HepG2 (cell line): ENCODE data around the gene SERTAD3. TPM values are rescaled to one million over a fixed set of nuclear protein-coding genes. Genes with fewer than 3 reads are reported as not detected.

Experiments used
- AKAP8 ChIP-seq: sonication (generic); formaldehyde crosslinking; IDR thresholded peaks from 2 replicates; pipeline ENCODE4 v1.5.1; 2020; ENCODE audit warnings: mild to moderate bottlenecking, missing genetic modification reagents
- ATM ChIP-seq: fragments of 450-650 bp; IDR thresholded peaks from 2 replicates; pipeline ENCODE4 v1.7.1; 2017; ENCODE audit warnings: mild to moderate bottlenecking, borderline replicate concordance
- CBFB ChIP-seq: sonication (generic); formaldehyde crosslinking; IDR thresholded peaks from 2 replicates; pipeline ENCODE4 v1.4.0; 2020; ENCODE audit warnings: missing genetic modification reagents
- ELK4 ChIP-seq: sonication (generic); formaldehyde crosslinking; IDR thresholded peaks from 2 replicates; pipeline ENCODE4 v1.9.0; 2021; ENCODE audit warnings: missing genetic modification reagents, borderline replicate concordance
- GPBP1L1 ChIP-seq: sonication (generic); formaldehyde crosslinking; IDR thresholded peaks from 2 replicates; pipeline ENCODE4 v1.5.0; 2020; ENCODE audit warnings: mild to moderate bottlenecking, missing genetic modification reagents
- HOXA7 ChIP-seq: sonication (generic); formaldehyde crosslinking; IDR thresholded peaks from 2 replicates; pipeline ENCODE4 v1.8.1; 2022; ENCODE audit warnings: mild to moderate bottlenecking, missing genetic modification reagents, moderate library complexity
- HOXA9 ChIP-seq: sonication (generic); formaldehyde crosslinking; IDR thresholded peaks from 2 replicates; pipeline ENCODE4 v1.8.1; 2022; ENCODE audit warnings: missing genetic modification reagents, mild to moderate bottlenecking, moderate library complexity, borderline replicate concordance
- NCOA1 ChIP-seq: sonication (generic); formaldehyde crosslinking; IDR thresholded peaks from 2 replicates; pipeline ENCODE4 v1.9.0; 2021; ENCODE audit warnings: missing genetic modification reagents
- PCBP2 ChIP-seq: fragments of 200-400 bp; formaldehyde crosslinking; optimal IDR thresholded peaks from 2 replicates; pipeline ENCODE3; 2018; ENCODE audit warnings: low read length, low read depth; ENCODE audit not compliant: poor library complexity, severe bottlenecking
- PRDM10 ChIP-seq: sonication (generic); formaldehyde crosslinking; IDR thresholded peaks from 2 replicates; pipeline ENCODE4 v1.4.0; 2020; ENCODE audit warnings: low read depth, missing genetic modification reagents
- SMC3 ChIP-seq: IDR thresholded peaks from 2 replicates; pipeline ENCODE4 v1.6.1; 2011; ENCODE audit warnings: low read length, improper control_type of control experiment
- ZHX1 ChIP-seq: sonication (generic); formaldehyde crosslinking; IDR thresholded peaks from 2 replicates; pipeline ENCODE4 v1.8.1; 2022; ENCODE audit warnings: low read depth, mild to moderate bottlenecking, missing genetic modification reagents
- ZMYM2 ChIP-seq: sonication (generic); formaldehyde crosslinking; IDR thresholded peaks from 2 replicates; pipeline ENCODE4 v1.8.0; 2022; ENCODE audit warnings: mild to moderate bottlenecking, missing genetic modification reagents
- ZNF335 ChIP-seq: sonication (generic); formaldehyde crosslinking; IDR thresholded peaks from 2 replicates; pipeline ENCODE4 v1.4.0; 2020; ENCODE audit warnings: missing genetic modification reagents
- ZNF572 ChIP-seq: sonication (generic); formaldehyde crosslinking; IDR thresholded peaks from 2 replicates; pipeline ENCODE4 v1.5.1; 2020; ENCODE audit warnings: mild to moderate bottlenecking, missing genetic modification reagents
- ZNF629 ChIP-seq: sonication (generic); formaldehyde crosslinking; conservative IDR thresholded peaks from 2 replicates; pipeline ENCODE4 v1.5.0; 2020; ENCODE audit warnings: missing genetic modification reagents
- ZNF713 ChIP-seq: sonication (generic); formaldehyde crosslinking; IDR thresholded peaks from 2 replicates; pipeline ENCODE4 v1.4.0; 2020; ENCODE audit warnings: mild to moderate bottlenecking, missing genetic modification reagents
- ZNF816 ChIP-seq: sonication (generic); formaldehyde crosslinking; IDR thresholded peaks from 2 replicates; pipeline ENCODE4 v1.8.0; 2022; ENCODE audit warnings: missing genetic modification reagents, mild to moderate bottlenecking, borderline replicate concordance
- ZSCAN5A ChIP-seq: sonication (generic); formaldehyde crosslinking; IDR thresholded peaks from 2 replicates; pipeline ENCODE4 v1.8.0; 2022; ENCODE audit warnings: mild to moderate bottlenecking, missing genetic modification reagents, borderline replicate concordance
- polyA plus RNA-seq, 8 experiments: library from polyadenylated mRNA; depleted of rRNA in 3 of 8; stranded (reverse) in 7 of 8; unstranded in 1 of 8; fragments of >200 nt; fragmentation: Illumina TruSeq in 4 of 8; extraction: Trizol in 4 of 8; gene quantifications; 2 replicates each; pipeline versions ENCODE4 v1.2.1 to v1.2.3, GENCODE V29; 2011 to 2016; ENCODE audit warnings: low read depth in 4 of 8, missing spikeins in 1 of 8, mixed read lengths in 1 of 8; ENCODE audit not compliant: insufficient read depth in 1 of 8
- total RNA-seq, 5 experiments: library from RNA; depleted of rRNA; stranded (reverse); fragments of >200 nt; fragmentation: Illumina TruSeq; extraction: Trizol; gene quantifications; 2 replicates each; pipeline ENCODE4 v1.2.3, GENCODE V29; 2016; ENCODE audit warnings: low read depth in 1 of 5

Gene SERTAD3
- total and polyA plus RNA-seq, 2 of the 13 experiments (the other 11 are each of a cell fraction or from before 2014, with no cell fraction given), result 9.6 to 16.9 TPM

- TF ChIP-seq AKAP8 (no peak), ATM (no peak), ZNF629 (CRISPR knock-in tag) (no peak; the same call in 1 of the 2 replicates), GPBP1L1 (CRISPR knock-in tag) (no peak), ZMYM2 (CRISPR knock-in tag) (no peak), SMC3 (no peak), ZNF335 (CRISPR knock-in tag) (no peak), ZHX1 (CRISPR knock-in tag) (no peak), PCBP2 (no peak), ZNF816 (CRISPR knock-in tag) (no peak), NCOA1 (CRISPR knock-in tag) (no peak), HOXA7 (no peak), HOXA9 (no peak), ZSCAN5A (CRISPR knock-in tag) (no peak), ELK4 (CRISPR knock-in tag) (no peak), CBFB (CRISPR knock-in tag) (no peak), ZNF572 (no peak), ZNF713 (CRISPR knock-in tag) (no peak), PRDM10 (CRISPR knock-in tag) (no peak)
Observed at GRCh38 chr19:40433391-40434216, 10.5 kb downstream of the SERTAD3 start (continued).
